Activated naive CD8-positive, alpha-beta T cell treated with anti-CD3 and anti-CD28 coated beads for 36 hours (primary cell): ENCODE measurements around the gene ABCB7. TPM values are rescaled to one million over a fixed set of nuclear protein-coding genes. Genes with fewer than 3 reads are reported as not detected.

ENCODE experiments used
- DNase-seq: peaks from one replicate; pipeline ENCODE4 v3.0.0; 2021
- H3K27ac Mint-ChIP-seq: one replicate; pipeline ENCODE4 v1.8.0; 2022; ENCODE audit warnings: mild to moderate bottlenecking, moderate library complexity, mixed read lengths
- H3K27me3 Mint-ChIP-seq: one replicate; pipeline ENCODE4 v1.8.0; 2022; ENCODE audit warnings: mild to moderate bottlenecking, mixed read lengths
- H3K36me3 Mint-ChIP-seq: one replicate; pipeline ENCODE4 v1.8.0; 2021; ENCODE audit warnings: mild to moderate bottlenecking, mixed read lengths
- H3K4me1 Mint-ChIP-seq: one replicate; pipeline ENCODE4 v1.8.0; 2021; ENCODE audit warnings: mixed read lengths
- H3K4me3 Mint-ChIP-seq: one replicate; pipeline ENCODE4 v1.8.0; 2022; ENCODE audit warnings: mild to moderate bottlenecking, moderate library complexity, mixed read lengths
- H3K9me3 Mint-ChIP-seq: one replicate; pipeline ENCODE4 v1.8.0; 2022; ENCODE audit warnings: mixed read lengths
- total RNA-seq, 2 experiments: library from RNA; stranded (reverse); gene quantifications; one replicate each; pipeline ENCODE4 v1.2.3, GENCODE V29; 2021

ABCB7 gene
- total RNA-seq, 2 experiments from 2014 or later: 34.1 to 36.8 TPM

GRCh38 chrX:75118296-75118695, 37.8 kb downstream of the ABCB7 start:
- H3K4me1 Mint-ChIP-seq: peaks cover 3% of the 10 kb centered on the region
- H3K27ac Mint-ChIP-seq: no peak overlapping the region
- H3K27me3 Mint-ChIP-seq: no peaks in the 10 kb centered on the region
- H3K36me3 Mint-ChIP-seq: peaks cover 12% of the 10 kb centered on the region
- no peak overlapping the region for H3K4me3 Mint-ChIP-seq
- DNase-seq: no peak
- H3K9me3 Mint-ChIP-seq: peaks cover 1% of the 10 kb centered on the region

GRCh38 chrX:75115707-75116413, 40.2 kb downstream of the ABCB7 start:
- Mint-ChIP-seq H3K36me3 (peaks cover 12% of the 10 kb centered on the region), H3K27me3 (no peaks in the 10 kb centered on the region), H3K27ac (no peak overlapping the region), H3K4me1 (peaks cover 3% of the 10 kb centered on the region), H3K9me3 (no peaks in the 10 kb centered on the region), H3K4me3 (no peak overlapping the region)
- no peak for DNase-seq

- Mint-ChIP-seq H3K27me3 (no peaks in the 10 kb centered on the region), H3K4me3 (no peak overlapping the region), H3K4me1 (peaks cover 3% of the 10 kb centered on the region), H3K9me3 (no peaks in the 10 kb centered on the region), H3K36me3 (peaks cover 14% of the 10 kb centered on the region), H3K27ac (no peak overlapping the region)
- DNase-seq: no peak
These were observed 41.4 kb downstream of the ABCB7 start for GRCh38 chrX:75114638-75115037.

- H3K27me3 Mint-ChIP-seq: no peaks in the 10 kb centered on the region
- no peaks in the 10 kb centered on the region for H3K9me3 Mint-ChIP-seq
- H3K4me3 Mint-ChIP-seq: no peak overlapping the region
- DNase-seq: no peak
- H3K36me3 Mint-ChIP-seq: peaks cover 14% of the 10 kb centered on the region
- peaks cover 3% of the 10 kb centered on the region for H3K4me1 Mint-ChIP-seq
- H3K27ac Mint-ChIP-seq: no peak overlapping the region
These were observed 42.4 kb downstream of the ABCB7 start for GRCh38 chrX:75113664-75114063.

- Mint-ChIP-seq H3K9me3 (no peaks in the 10 kb centered on the region), H3K4me1 (peaks cover 2% of the 10 kb centered on the region), H3K36me3 (peaks cover 26% of the 10 kb centered on the region), H3K4me3 (no peak overlapping the region), H3K27me3 (no peaks in the 10 kb centered on the region), H3K27ac (no peak overlapping the region)
- no peak for DNase-seq
These were observed 48.1 kb downstream of the ABCB7 start for GRCh38 chrX:75107863-75108509.

GRCh38 chrX:75106772-75107171, 49.3 kb downstream of the ABCB7 start:
- Mint-ChIP-seq H3K4me3 (no peak overlapping the region), H3K9me3 (no peaks in the 10 kb centered on the region), H3K36me3 (peaks cover 30% of the 10 kb centered on the region), H3K4me1 (peaks cover 2% of the 10 kb centered on the region), H3K27ac (no peak overlapping the region), H3K27me3 (no peaks in the 10 kb centered on the region)
- no peak for DNase-seq

- Mint-ChIP-seq H3K4me1 (peaks cover 16% of the 10 kb centered on the region), H3K27ac (peak overlapping the region; percentile 69), H3K27me3 (no peaks in the 10 kb centered on the region), H3K4me3 (no peak overlapping the region), H3K9me3 (no peaks in the 10 kb centered on the region), H3K36me3 (peaks cover 27% of the 10 kb centered on the region)
- no peak for DNase-seq
These were observed 59.8 kb downstream of the ABCB7 start for GRCh38 chrX:75096331-75096730.

GRCh38 chrX:75086731-75087195, 69.3 kb downstream of the ABCB7 start:
- no peaks in the 10 kb centered on the region for H3K27me3 Mint-ChIP-seq
- H3K27ac Mint-ChIP-seq: no peak overlapping the region
- H3K4me3 Mint-ChIP-seq: no peak overlapping the region
- H3K9me3 Mint-ChIP-seq: peaks cover 3% of the 10 kb centered on the region
- no peak for DNase-seq
- H3K4me1 Mint-ChIP-seq: peaks cover 14% of the 10 kb centered on the region
- peaks cover 23% of the 10 kb centered on the region for H3K36me3 Mint-ChIP-seq

- Mint-ChIP-seq H3K27me3 (no peaks in the 10 kb centered on the region), H3K27ac (no peak overlapping the region), H3K9me3 (peaks cover 3% of the 10 kb centered on the region), H3K36me3 (peaks cover 23% of the 10 kb centered on the region), H3K4me3 (no peak overlapping the region), H3K4me1 (peaks cover 12% of the 10 kb centered on the region)
- no peak for DNase-seq
These were observed 71.3 kb downstream of the ABCB7 start for GRCh38 chrX:75084757-75085156.

GRCh38 chrX:75076429-75076828, 79.7 kb downstream of the ABCB7 start:
- Mint-ChIP-seq H3K9me3 (no peaks in the 10 kb centered on the region), H3K36me3 (peaks cover 11% of the 10 kb centered on the region), H3K27ac (no peak overlapping the region), H3K4me1 (no peaks in the 10 kb centered on the region), H3K27me3 (no peaks in the 10 kb centered on the region), H3K4me3 (no peak overlapping the region)
- DNase-seq: no peak

- H3K27ac Mint-ChIP-seq: no peak overlapping the region
- no peak for DNase-seq
- peaks cover 11% of the 10 kb centered on the region for H3K36me3 Mint-ChIP-seq
- no peak overlapping the region for H3K4me3 Mint-ChIP-seq
- no peaks in the 10 kb centered on the region for H3K27me3 Mint-ChIP-seq
- no peaks in the 10 kb centered on the region for H3K9me3 Mint-ChIP-seq
- no peaks in the 10 kb centered on the region for H3K4me1 Mint-ChIP-seq
These were observed 81.6 kb downstream of the ABCB7 start for GRCh38 chrX:75074475-75074874.

- Mint-ChIP-seq H3K9me3 (no peaks in the 10 kb centered on the region), H3K36me3 (peaks cover 8% of the 10 kb centered on the region), H3K27ac (no peak overlapping the region), H3K27me3 (no peaks in the 10 kb centered on the region), H3K4me1 (peaks cover 3% of the 10 kb centered on the region), H3K4me3 (no peak overlapping the region)
- DNase-seq: no peak
These were observed 84.7 kb downstream of the ABCB7 start for GRCh38 chrX:75071334-75071733.

GRCh38 chrX:75067931-75068330, 88.2 kb downstream of the ABCB7 start:
- Mint-ChIP-seq H3K4me1 (peaks cover 3% of the 10 kb centered on the region), H3K36me3 (no peaks in the 10 kb centered on the region), H3K4me3 (no peak overlapping the region), H3K27ac (no peak overlapping the region), H3K27me3 (no peaks in the 10 kb centered on the region), H3K9me3 (no peaks in the 10 kb centered on the region)
- no peak for DNase-seq

GRCh38 chrX:75061701-75062100, 94.4 kb downstream of the ABCB7 start:
- no peak overlapping the region for H3K4me3 Mint-ChIP-seq
- H3K27me3 Mint-ChIP-seq: no peaks in the 10 kb centered on the region
- DNase-seq: no peak

GRCh38 chrX:75051047-75051446, 105.0 kb downstream of the ABCB7 start:
- no peak for DNase-seq
- Mint-ChIP-seq H3K36me3 (peaks cover 33% of the 10 kb centered on the region), H3K4me3 (no peak overlapping the region), H3K27me3 (no peaks in the 10 kb centered on the region), H3K4me1 (peaks cover 2% of the 10 kb centered on the region), H3K27ac (no peak overlapping the region), H3K9me3 (peaks cover 10% of the 10 kb centered on the region)

More at GRCh38 chrX:75061701-75062100, 94.4 kb downstream of the ABCB7 start:
- Mint-ChIP-seq H3K36me3 (peaks cover 15% of the 10 kb centered on the region), H3K4me1 (no peaks in the 10 kb centered on the region), H3K27ac (no peak overlapping the region), H3K9me3 (no peaks in the 10 kb centered on the region)

- Mint-ChIP-seq H3K27me3 (no peaks in the 10 kb centered on the region), H3K4me1 (no peaks in the 10 kb centered on the region), H3K9me3 (peaks cover 12% of the 10 kb centered on the region), H3K4me3 (no peak overlapping the region), H3K27ac (no peak overlapping the region), H3K36me3 (peaks cover 26% of the 10 kb centered on the region)
- no peak for DNase-seq
These were observed 110.7 kb downstream of the ABCB7 start for GRCh38 chrX:75045369-75045768.
